Measurements from ENCODE around the gene KRTAP12-2. TPM values are rescaled to one million over a fixed set of nuclear protein-coding genes. Genes with fewer than 3 reads are reported as not detected.

KRTAP12-2 gene
- polyA plus RNA-seq, 6 donors from 2014 or later, result not detected

DNA sequence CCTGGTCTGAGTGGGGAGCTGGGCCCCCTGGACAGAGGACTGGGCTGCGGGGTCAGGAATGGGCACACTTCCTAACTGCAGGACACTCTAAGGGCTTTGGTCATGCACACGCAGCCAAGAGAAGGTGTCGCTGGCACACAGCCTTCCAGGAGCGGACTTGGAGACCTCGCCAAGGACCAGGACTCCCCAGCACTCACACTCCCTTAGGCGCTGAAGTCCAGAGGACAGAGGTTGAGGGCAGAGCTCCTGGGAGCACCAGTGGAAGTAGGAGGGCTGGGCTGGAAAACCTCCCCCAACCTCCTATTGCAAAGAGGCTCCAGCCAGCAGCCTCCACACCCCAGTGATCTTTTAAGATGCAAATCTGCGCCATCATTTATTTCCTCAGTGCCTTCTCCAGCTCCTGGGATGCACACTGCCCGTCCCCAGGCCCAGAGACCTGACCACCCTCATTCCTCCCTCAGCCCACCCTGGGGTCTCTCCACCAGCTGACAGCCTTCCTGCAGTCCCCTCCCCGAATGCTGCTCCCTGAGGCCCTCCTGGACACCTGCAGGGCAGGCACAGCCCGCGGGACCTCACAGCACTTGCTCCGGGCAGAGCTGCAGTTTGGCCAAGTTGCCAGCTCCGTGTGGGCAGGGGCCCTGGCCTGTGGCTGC is 41.6 kb upstream of the KRTAP12-2 start:
- Mint-ChIP-seq H3K9me3 (peaks cover 0 to 28% (median 16%) of the 10 kb centered on the region in 7 donors), H3K4me3 (no peak overlapping the region), H3K27ac (no peak overlapping the region), H3K27me3 (peaks cover 35 to 95% (median 81%) of the 10 kb centered on the region in 3 donors), H3K4me1 (peaks cover 0 to 21% (median 3%) of the 10 kb centered on the region in 3 donors), H3K36me3 (peaks cover 0 to 13% of the 10 kb centered on the region in 2 donors)
- ATAC-seq (ENCODE audit: low read depth in 2 of 2) (no peak), DNase-seq (no peak)

DNA sequence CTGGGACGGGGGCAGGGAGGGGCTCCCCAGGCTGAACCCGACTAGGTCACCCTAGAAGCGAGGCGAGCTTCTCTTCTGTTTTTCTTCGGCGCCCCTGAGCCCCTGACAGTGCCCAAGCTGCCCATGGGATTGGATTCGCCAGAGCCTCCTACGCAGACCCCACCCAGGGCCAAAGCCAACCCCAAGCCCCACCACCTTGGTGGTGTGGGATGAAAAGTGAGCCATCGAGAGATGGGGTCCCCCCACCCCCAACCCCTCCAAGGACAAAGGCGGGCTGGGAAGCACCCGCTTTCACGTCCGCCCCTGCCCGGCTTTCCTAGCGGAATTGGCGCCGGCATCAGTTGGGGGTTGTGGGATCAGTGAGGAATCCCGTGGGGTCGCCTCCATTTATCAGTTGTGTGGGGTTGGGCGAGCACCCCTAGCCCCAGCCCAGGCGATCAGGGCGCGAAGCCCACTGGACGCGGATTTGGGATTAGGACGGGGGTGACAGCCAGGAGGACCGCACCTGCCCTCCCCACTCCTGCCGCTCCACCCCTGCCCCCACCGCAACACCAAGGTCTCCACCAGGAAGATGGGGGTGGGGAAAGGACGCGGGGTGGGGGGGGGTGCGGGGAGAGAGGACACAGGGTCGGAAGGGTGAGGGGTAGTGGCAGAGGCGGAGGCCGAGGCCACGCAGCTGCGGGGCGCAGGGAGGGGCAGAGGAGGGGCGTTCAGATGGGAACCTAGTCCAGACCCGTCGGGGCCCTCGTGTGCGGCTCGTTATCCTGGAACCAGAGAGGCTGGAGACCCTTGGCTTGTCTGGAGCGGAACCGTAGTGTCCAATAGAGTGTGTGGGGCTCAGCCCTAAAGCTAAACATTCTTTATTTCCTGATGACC is 40.2 kb upstream of the KRTAP12-2 start:
- H3K4me1 Mint-ChIP-seq, result peaks cover 0 to 21% (median 10%) of the 10 kb centered on the region in 3 donors
- no peak for DNase-seq
- peak overlapping the region in 1 of 8 donors; percentile 37 for H3K4me3 Mint-ChIP-seq
- no peak overlapping the region for H3K27ac Mint-ChIP-seq
- H3K9me3 Mint-ChIP-seq, result peaks cover 0 to 28% (median 16%) of the 10 kb centered on the region in 7 donors
- no peak for ATAC-seq (ENCODE audit: low read depth in 2 of 2)
- H3K27me3 Mint-ChIP-seq, result peaks cover 27 to 97% (median 84%) of the 10 kb centered on the region in 3 donors
- peaks cover 0 to 21% of the 10 kb centered on the region in 2 donors for H3K36me3 Mint-ChIP-seq

DNA sequence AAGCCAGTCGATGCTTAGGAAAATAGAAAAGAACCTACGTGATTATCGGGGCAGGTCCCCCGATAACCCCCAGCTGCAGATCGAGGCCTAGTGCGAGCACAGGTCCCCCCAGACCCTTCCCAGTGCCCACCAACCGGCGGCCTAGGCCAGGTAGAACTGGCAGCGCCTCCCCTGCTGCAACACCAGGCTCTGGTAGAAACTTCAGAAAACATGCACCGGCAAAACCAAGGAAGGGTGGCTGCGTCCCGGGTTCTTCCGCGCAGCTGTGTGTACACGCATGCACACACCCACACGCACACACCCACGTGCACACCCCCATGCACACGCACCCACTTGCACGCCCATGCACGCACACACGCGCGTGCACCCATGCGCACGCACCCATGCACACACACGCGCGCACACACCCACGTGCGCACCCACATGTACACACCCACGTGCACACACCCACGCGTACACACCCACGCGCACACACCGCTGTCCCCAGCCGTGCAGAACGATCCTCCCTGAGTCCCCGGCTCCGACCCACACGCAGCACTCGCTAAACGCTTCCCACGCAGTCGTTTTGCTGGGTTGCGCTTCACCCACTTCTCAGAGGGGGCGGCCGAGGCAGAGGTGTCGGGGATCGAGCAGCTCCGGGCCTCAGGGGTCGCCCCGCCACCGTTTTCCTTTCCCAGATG is 39.4 kb upstream of the KRTAP12-2 start:
- peak overlapping the region in 2 of 8 donors; percentile 45 to 54 for H3K4me3 Mint-ChIP-seq
- H3K27ac Mint-ChIP-seq, result no peak overlapping the region
- peaks cover 0 to 21% of the 10 kb centered on the region in 2 donors for H3K36me3 Mint-ChIP-seq
- peaks cover 0 to 19% (median 10%) of the 10 kb centered on the region in 3 donors for H3K4me1 Mint-ChIP-seq
- DNase-seq (no peak), ATAC-seq (ENCODE audit: low read depth in 2 of 2) (no peak)
- H3K9me3 Mint-ChIP-seq, result peaks cover 0 to 28% (median 16%) of the 10 kb centered on the region in 7 donors
- H3K27me3 Mint-ChIP-seq, result peaks cover 32 to 98% (median 86%) of the 10 kb centered on the region in 3 donors

DNA sequence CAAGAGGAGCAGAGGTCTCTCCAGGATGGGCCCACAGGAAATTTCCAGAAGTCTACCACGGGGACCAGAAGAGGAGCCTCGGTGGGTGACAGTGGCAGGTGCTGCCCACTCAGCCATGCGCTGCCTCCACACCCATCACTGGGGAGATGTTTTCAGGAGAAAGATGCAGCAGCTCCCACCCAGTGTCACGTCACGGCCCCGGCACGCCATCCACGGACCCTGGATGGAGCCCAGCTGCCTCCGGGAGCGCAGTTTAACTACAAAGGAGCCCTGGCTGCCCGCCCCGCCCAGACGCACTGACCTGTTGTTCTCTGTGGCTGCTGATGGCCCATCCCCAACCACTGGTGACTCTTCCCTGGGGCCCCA is 37.9 kb upstream of the KRTAP12-2 start:
- H3K27me3 Mint-ChIP-seq, result peaks cover 38 to 98% (median 86%) of the 10 kb centered on the region in 3 donors
- no peak for ATAC-seq (ENCODE audit: low read depth in 2 of 2)
- peaks cover 0 to 10% (median 9%) of the 10 kb centered on the region in 3 donors for H3K4me1 Mint-ChIP-seq
- no peak overlapping the region for H3K27ac Mint-ChIP-seq
- peaks cover 0 to 28% (median 16%) of the 10 kb centered on the region in 7 donors for H3K9me3 Mint-ChIP-seq
- H3K36me3 Mint-ChIP-seq, result peaks cover 0 to 23% of the 10 kb centered on the region in 2 donors
- no peak for DNase-seq
- H3K4me3 Mint-ChIP-seq, result no peak overlapping the region

DNA sequence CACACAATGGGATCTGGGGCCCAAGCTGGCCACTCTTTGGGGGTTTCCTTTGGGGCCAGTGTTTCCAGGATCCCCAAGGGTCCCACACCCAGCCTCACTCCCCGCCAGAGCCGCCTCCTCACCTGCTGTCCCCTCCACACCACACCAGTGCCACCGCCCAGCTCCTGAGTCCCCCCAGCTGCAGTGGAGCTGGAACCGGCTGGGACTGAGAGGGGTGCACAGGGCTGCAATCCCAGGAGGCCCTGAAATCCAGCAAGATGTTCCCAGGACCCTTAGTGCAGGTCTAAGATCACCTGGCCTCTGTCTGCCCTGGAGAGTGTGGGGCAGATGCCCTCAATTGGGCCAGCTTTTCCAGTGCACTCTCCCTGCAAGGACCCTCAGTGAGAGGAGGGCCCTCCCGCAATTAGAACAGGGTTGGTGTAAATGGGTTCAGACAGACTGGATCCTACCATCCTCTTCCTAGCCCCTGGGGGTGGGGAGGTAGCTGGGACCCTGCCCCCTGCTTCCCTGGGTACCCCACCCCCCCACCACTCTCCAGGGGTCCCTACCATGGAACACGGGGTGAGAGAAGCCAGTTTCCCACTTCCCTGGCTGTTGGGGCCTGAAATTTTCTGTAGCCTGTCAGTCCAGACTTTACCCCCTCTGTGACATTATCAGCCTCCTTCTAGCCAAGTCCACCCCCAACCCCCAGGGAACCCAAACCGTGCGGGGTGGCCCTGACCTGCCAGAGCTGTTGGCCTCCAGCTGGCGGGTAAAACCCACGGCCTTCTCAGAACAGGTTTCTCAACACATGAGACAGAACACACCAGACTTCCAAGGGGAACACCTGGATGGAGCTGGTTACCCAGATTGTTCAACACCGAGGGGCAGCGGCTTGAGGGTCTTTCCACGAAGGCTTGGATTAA is 37.3 kb upstream of the KRTAP12-2 start:
- Mint-ChIP-seq H3K27me3 (peaks cover 36 to 97% (median 86%) of the 10 kb centered on the region in 3 donors), H3K4me3 (no peak overlapping the region), H3K27ac (no peak overlapping the region), H3K4me1 (peaks cover 0 to 6% (median 5%) of the 10 kb centered on the region in 3 donors), H3K36me3 (peaks cover 0 to 28% of the 10 kb centered on the region in 2 donors), H3K9me3 (peaks cover 0 to 28% (median 16%) of the 10 kb centered on the region in 7 donors)
- no peak for DNase-seq
- ATAC-seq (ENCODE audit: low read depth in 2 of 2), result no peak

DNA sequence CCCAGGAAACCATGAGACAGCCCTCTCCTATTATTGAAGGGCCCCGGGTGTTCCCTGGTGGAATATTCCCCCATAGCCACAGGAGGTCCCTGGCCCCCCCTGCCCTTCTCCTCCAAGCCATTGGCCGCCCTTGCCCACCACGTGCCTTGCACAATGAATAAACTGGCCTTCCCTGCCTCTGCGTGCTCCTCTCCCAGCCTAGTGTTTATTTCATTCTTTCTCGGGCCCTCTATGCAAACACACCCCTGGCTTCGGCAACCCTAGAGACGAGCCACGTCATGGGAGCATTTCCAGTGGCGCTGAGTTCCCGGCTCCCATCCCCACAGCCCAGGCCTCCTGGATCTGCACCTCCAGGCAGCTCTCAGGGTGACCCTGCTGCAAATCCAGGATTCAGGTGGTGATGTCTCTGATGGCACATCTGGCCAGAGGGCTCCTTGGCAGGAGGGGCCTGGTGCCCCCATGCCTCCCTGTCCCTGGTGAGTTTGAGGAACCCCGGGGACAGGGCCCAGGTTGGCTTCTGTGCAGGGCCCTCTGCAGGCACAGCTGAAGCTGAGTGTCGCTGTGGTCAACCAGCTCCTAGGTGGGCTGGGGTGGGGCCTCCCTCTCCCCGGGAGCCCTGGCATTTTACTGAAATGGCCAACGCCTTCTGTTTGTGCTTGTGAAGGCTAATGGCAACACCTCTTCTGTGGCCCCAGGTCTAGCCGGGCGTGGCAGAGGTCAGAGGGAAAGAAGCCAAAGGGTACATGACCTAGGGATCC is 36.4 kb upstream of the KRTAP12-2 start:
- Mint-ChIP-seq H3K9me3 (peaks cover 0 to 27% (median 16%) of the 10 kb centered on the region in 7 donors), H3K27me3 (peaks cover 35 to 96% (median 87%) of the 10 kb centered on the region in 3 donors), H3K36me3 (peaks cover 0 to 28% of the 10 kb centered on the region in 2 donors), H3K4me3 (no peak overlapping the region), H3K4me1 (peaks cover 0 to 6% (median 6%) of the 10 kb centered on the region in 3 donors), H3K27ac (peak overlapping the region in 1 of 6 donors; percentile 69)
- no peak for ATAC-seq (ENCODE audit: low read depth in 2 of 2)
- DNase-seq, result no peak

DNA sequence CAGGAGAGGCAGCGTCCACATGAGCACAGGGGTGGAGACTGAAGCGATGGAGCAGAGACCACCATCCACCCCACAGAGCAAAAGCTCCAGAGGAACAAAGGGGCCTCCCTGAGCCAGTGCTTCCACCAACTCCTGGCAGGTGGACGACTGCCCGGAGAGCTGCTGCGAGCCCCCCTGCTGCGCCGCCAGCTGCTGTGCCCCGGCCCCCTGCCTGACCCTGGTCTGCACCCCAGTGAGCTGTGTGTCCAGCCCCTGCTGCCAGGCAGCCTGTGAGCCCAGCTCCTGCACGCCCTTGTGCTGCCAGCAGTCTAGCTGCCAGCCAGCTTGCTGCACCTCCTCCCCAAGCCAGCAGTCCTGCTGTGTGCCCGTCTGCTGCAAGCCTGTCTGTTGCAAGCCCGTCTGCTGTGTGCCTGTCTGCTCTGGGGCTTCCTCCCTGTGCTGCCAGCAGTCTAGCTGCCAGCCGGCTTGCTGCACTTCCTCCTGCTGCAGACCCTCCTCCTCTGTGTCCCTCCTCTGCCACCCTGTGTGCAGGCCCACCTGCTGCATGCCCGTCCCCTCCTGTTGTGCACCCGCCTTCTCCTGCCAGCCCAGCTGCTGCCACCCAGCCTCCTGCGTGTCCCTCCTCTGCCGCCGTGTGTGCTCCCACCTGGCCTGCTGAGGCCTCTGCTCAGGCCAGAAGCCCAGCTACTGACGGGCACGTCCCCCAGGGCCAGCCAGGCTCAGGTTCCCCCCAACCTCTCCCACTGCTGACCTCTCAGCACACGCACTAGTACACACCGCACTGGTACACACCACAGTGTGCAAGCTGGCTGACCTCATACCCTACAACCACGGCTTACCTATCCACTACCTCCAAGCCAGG is 35.6 kb upstream of the KRTAP12-2 start:
- ATAC-seq (ENCODE audit: low read depth in 2 of 2), result no peak
- no peak overlapping the region for H3K27ac Mint-ChIP-seq
- peaks cover 31 to 96% (median 87%) of the 10 kb centered on the region in 3 donors for H3K27me3 Mint-ChIP-seq
- H3K36me3 Mint-ChIP-seq, result peaks cover 0 to 28% of the 10 kb centered on the region in 2 donors
- DNase-seq, result no peak
- H3K4me3 Mint-ChIP-seq, result no peak overlapping the region
- H3K4me1 Mint-ChIP-seq, result peaks cover 0 to 6% (median 6%) of the 10 kb centered on the region in 3 donors
- peaks cover 0 to 28% (median 16%) of the 10 kb centered on the region in 7 donors for H3K9me3 Mint-ChIP-seq

DNA sequence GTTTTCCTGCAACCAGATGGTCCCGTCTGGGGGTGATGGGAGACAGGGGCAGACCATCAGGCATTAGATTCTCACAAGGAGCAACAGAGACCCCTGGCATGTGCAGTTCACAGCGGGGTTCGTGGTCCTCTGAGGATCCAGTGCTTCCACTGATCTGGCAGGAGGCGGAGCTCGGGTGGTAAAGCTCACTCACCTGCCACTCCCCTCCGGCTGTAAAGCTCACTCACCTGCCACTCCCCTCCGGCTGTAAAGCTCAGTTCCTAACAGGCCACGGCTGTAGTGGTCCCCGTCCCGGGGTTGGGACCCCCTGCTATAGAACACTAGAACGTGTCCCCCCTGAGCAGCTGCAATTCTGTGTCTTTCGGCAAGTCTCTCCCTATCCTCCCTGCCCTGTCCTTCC is 34.8 kb upstream of the KRTAP12-2 start:
- DNase-seq (no peak), ATAC-seq (ENCODE audit: low read depth in 2 of 2) (no peak)
- Mint-ChIP-seq H3K4me1 (peaks cover 0 to 6% (median 6%) of the 10 kb centered on the region in 3 donors), H3K36me3 (peaks cover 0 to 28% of the 10 kb centered on the region in 2 donors), H3K27me3 (peaks cover 30 to 97% (median 93%) of the 10 kb centered on the region in 3 donors), H3K4me3 (no peak overlapping the region), H3K27ac (peak overlapping the region in 1 of 6 donors; percentile 10), H3K9me3 (peaks cover 0 to 26% (median 16%) of the 10 kb centered on the region in 7 donors)

DNA sequence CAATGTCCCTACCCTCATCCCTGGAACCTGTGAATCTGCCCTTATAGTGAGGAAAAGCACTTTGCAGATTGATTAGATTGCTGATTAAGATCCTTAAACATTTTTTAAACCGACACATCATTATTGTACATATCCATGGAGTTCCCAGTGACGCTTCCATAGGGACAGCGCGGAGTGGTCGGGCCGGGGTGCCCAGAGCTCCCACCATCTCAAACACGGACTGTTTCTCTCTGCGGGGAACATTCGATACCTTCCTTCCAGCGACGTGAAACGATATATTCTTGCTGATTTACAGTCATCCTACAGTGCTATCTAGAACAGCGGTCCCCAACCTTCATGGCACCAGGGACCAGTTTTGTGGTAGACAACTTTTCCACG is 34.3 kb upstream of the KRTAP12-2 start:
- Mint-ChIP-seq H3K4me1 (peaks cover 0 to 6% (median 5%) of the 10 kb centered on the region in 3 donors), H3K27me3 (peaks cover 33 to 97% (median 97%) of the 10 kb centered on the region in 3 donors), H3K9me3 (peaks cover 0 to 22% (median 15%) of the 10 kb centered on the region in 7 donors), H3K36me3 (peaks cover 0 to 27% of the 10 kb centered on the region in 2 donors), H3K4me3 (no peak overlapping the region), H3K27ac (no peak overlapping the region)
- no peak for ATAC-seq (ENCODE audit: low read depth in 2 of 2)
- DNase-seq, result no peak

DNA sequence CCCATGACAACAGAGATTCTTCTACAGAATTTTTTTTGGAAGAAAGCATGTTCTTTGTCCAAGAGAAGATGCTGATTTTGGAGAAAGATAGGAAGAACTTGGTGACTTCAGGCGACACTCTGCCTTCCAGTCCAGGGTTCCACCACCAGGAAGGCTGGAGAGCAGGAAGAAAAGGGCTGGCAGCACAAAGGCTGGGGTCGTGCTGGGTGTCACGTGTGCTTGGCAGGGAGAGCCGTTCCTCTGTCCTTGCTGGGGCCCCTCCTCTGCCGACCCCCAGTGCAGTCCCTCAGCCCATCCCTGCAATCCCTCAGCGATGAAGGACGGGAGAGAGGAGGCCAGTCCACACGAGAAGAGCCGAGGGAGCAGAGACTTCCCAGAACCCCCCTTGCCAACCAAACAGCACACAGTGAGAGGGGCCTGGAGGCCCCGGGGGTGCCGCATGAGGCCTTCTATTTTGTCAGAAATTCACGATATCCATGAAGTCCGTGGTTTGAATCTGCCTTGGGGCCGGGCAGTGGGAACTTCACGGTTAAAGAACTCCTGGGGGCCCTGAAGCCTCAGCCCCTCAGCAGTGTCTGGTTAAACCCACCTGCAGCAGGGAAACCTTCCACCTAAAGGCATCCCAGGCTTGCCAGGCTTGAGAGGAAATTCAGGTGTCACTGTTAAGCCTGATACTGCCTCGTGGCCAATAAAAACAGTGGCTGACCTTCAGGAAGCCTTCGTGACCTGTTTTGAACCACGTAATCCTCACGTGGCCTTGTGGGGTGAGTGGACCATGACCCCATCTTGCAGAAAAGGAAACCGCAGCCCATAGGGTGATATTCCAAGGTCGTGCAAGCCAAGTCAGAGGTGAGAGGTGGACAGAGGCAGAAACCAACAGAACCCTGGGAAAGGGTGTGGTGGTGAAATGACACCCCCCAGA is 33.6 kb upstream of the KRTAP12-2 start:
- Mint-ChIP-seq H3K27me3 (peaks cover 35 to 97% (median 97%) of the 10 kb centered on the region in 3 donors), H3K36me3 (peaks cover 0 to 21% of the 10 kb centered on the region in 2 donors), H3K4me3 (peak overlapping the region in 1 of 8 donors; percentile 56), H3K9me3 (peaks cover 0 to 19% (median 8%) of the 10 kb centered on the region in 7 donors), H3K27ac (no peak overlapping the region), H3K4me1 (peaks cover 0 to 6% (median 1%) of the 10 kb centered on the region in 3 donors)
- ATAC-seq (ENCODE audit: low read depth in 2 of 2) (no peak), DNase-seq (no peak)
